ENCODE results near the gene SCFD2. TPM values are rescaled to one million over a fixed set of nuclear protein-coding genes. Genes with fewer than 3 reads are reported as not detected.
A peak's percentile ranks its signal among the peaks of the same experiment; 100 is the strongest.

SCFD2 gene
- total and polyA plus RNA-seq, 2 experiments from 2014 or later = 30.7 to 33.2 TPM

- peak overlapping the region; percentile 8 for H3K4me2 ChIP-seq (ENCODE audit: unreplicated experiment)
- H3K9me3 ChIP-seq (ENCODE audit: low read depth) = no peaks in the 10 kb centered on the region
- no peaks in the 10 kb centered on the region for H4K20me1 ChIP-seq (ENCODE audit: insufficient read depth)
- no peaks in the 10 kb centered on the region for H3K27me3 ChIP-seq (replicated peaks; ENCODE audit: insufficient read depth)
- H3F3A ChIP-seq (ENCODE audit: insufficient read depth) = peaks cover 39% of the 10 kb centered on the region
- H3K9me2 ChIP-seq (ENCODE audit: insufficient read depth) = no peaks in the 10 kb centered on the region
- H3K27ac ChIP-seq = peak overlapping the region; percentile 28
- WGBS, 2 experiments (ENCODE audit: low coverage in 1 of 2, low lambda C conversion rate in 2 of 2, missing lambda C conversion rate in 2 of 2) = 40 to 46% methylated on average over 2 of the region's 2 CpGs
- H3K9ac ChIP-seq = peak overlapping the region; percentile 33; the same call in 1 of the 2 replicates
- no peaks in the 10 kb centered on the region; the same call in 1 of the 2 replicates for H3K79me2 ChIP-seq (ENCODE audit: insufficient read depth)
- H3K4me1 ChIP-seq (ENCODE audit: insufficient read depth) = peaks cover 72% of the 10 kb centered on the region
- H3K36me3 ChIP-seq (ENCODE audit: low read depth) = no peaks in the 10 kb centered on the region
- H3K4me3 ChIP-seq = no peak overlapping the region
- no peak overlapping the region for H2AFZ ChIP-seq
- TF ChIP-seq EZH2phosphoT487 (IDR thresholded peaks at IDR 0.05; ENCODE audit: insufficient read depth, low read depth) (no peak), EZH2 (IDR thresholded peaks at IDR 0.05; ENCODE audit: insufficient read depth, poor library complexity, severe bottlenecking) (no peak)
- peak; percentile 53 for DNase-seq
- in situ Hi-C loops (cut with MboI) = loop anchor here (10.0 to 25.0 kb wide), 4 partner anchors 347 to 1210 kb away; partner anchors contain the start of genes PDGFRA and SCFD2
Observed at GRCh38 chr4:53014881-53015280, 351.0 kb downstream of the SCFD2 start.

- H3K4me2 ChIP-seq (ENCODE audit: unreplicated experiment) = peak overlapping the region; percentile 8
Observed at GRCh38 chr4:53013873-53014775, 351.7 kb downstream of the SCFD2 start.

GRCh38 chr4:53012738-53013137, 353.1 kb downstream of the SCFD2 start:
- in situ Hi-C loops (cut with MboI) = loop anchor here (10.0 to 25.0 kb wide), 4 partner anchors 350 to 1212 kb away; partner anchors contain the start of genes PDGFRA and SCFD2
- H3K79me2 ChIP-seq (ENCODE audit: insufficient read depth) = no peaks in the 10 kb centered on the region; the same call in 1 of the 2 replicates
- H3K4me3 ChIP-seq = peak overlapping the region; percentile 13

More at GRCh38 chr4:53013873-53014775, 351.7 kb downstream of the SCFD2 start:
- Histone ChIP-seq H3K9ac (peak overlapping the region; percentile 33; the same call in 1 of the 2 replicates), H3K4me3 (no peak overlapping the region), H2AFZ (no peak overlapping the region), H3K27ac (peak overlapping the region; percentile 28), H3F3A (ENCODE audit: insufficient read depth) (peaks cover 33% of the 10 kb centered on the region), H3K9me2 (ENCODE audit: insufficient read depth) (no peaks in the 10 kb centered on the region), H3K27me3 (replicated peaks; ENCODE audit: insufficient read depth) (no peaks in the 10 kb centered on the region), H3K9me3 (ENCODE audit: low read depth) (no peaks in the 10 kb centered on the region), H3K79me2 (ENCODE audit: insufficient read depth) (no peaks in the 10 kb centered on the region; the same call in 1 of the 2 replicates), H3K4me1 (ENCODE audit: insufficient read depth) (peaks cover 64% of the 10 kb centered on the region), H3K36me3 (ENCODE audit: low read depth) (no peaks in the 10 kb centered on the region), H4K20me1 (ENCODE audit: insufficient read depth) (no peaks in the 10 kb centered on the region)
- no peak for DNase-seq
- TF ChIP-seq EZH2phosphoT487 (IDR thresholded peaks at IDR 0.05; ENCODE audit: insufficient read depth, low read depth) (no peak), EZH2 (IDR thresholded peaks at IDR 0.05; ENCODE audit: insufficient read depth, poor library complexity, severe bottlenecking) (no peak)
- 91 to 94% methylated on average over 5 of the region's 5 CpGs for WGBS, 2 experiments (ENCODE audit: low coverage in 1 of 2, low lambda C conversion rate in 2 of 2, missing lambda C conversion rate in 2 of 2)
- in situ Hi-C loops (cut with MboI) = loop anchor here (10.0 to 25.0 kb wide), 4 partner anchors 348 to 1211 kb away; partner anchors contain the start of genes PDGFRA and SCFD2

DNA sequence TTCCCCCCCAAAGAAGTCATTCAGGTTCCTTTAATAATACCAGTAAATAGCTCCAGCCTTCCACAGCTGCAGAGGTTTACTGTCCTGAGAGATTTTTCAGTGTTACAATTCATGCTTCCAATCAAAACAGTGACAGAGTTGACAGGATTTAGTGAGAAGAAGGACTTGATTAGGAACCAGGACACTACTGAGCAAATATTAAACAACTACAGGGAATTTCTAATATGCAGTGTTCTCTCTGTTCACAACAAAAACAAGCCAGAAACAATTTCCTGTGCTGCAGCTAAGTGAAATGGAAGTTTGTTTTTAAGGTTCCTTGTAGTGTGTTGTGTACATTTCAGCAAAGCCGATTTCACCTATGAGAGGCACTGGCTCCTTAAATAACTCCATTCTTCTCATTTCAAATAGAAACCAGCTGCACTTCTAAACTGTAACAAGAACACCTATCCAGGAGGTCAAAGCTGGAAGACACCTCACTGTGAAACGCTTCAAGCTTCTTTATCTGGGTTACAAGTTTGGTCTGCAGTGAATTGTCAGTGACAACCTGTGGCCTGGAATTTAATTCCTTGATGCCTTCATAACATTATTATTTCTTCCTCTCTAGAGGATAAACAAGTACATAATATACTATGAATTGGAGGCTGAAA, 354.5 kb downstream of the SCFD2 start:
- no peak overlapping the region for H3K9ac ChIP-seq
- 30 to 33% methylated on average over 2 of the region's 2 CpGs for WGBS, 2 experiments (ENCODE audit: low coverage in 1 of 2, low lambda C conversion rate in 2 of 2, missing lambda C conversion rate in 2 of 2)
- H2AFZ ChIP-seq = no peak overlapping the region
- H3K4me1 ChIP-seq (ENCODE audit: insufficient read depth) = peaks cover 58% of the 10 kb centered on the region
- H3K27me3 ChIP-seq (replicated peaks; ENCODE audit: insufficient read depth) = no peaks in the 10 kb centered on the region
- H3K79me2 ChIP-seq (ENCODE audit: insufficient read depth) = no peaks in the 10 kb centered on the region; the same call in 1 of the 2 replicates
- H3K4me3 ChIP-seq = no peak overlapping the region
- no peak for DNase-seq
- H3K27ac ChIP-seq = no peak overlapping the region
- no peak for TF ChIP-seq EZH2phosphoT487 (IDR thresholded peaks at IDR 0.05; ENCODE audit: insufficient read depth, low read depth)
- TF ChIP-seq EZH2 (IDR thresholded peaks at IDR 0.05; ENCODE audit: insufficient read depth, poor library complexity, severe bottlenecking) = no peak
- H3K9me3 ChIP-seq (ENCODE audit: low read depth) = no peaks in the 10 kb centered on the region
- H3K9me2 ChIP-seq (ENCODE audit: insufficient read depth) = no peaks in the 10 kb centered on the region
- no peaks in the 10 kb centered on the region for H4K20me1 ChIP-seq (ENCODE audit: insufficient read depth)
- peaks cover 24% of the 10 kb centered on the region for H3F3A ChIP-seq (ENCODE audit: insufficient read depth)
- H3K4me2 ChIP-seq (ENCODE audit: unreplicated experiment) = peak overlapping the region; percentile 7
- H3K36me3 ChIP-seq (ENCODE audit: low read depth) = no peaks in the 10 kb centered on the region
- in situ Hi-C loops (cut with MboI) = loop anchor here (10.0 to 25.0 kb wide), 4 partner anchors 351 to 1213 kb away; partner anchors contain the start of genes PDGFRA and SCFD2

More at GRCh38 chr4:53012738-53013137, 353.1 kb downstream of the SCFD2 start:
- TF ChIP-seq EZH2phosphoT487 (IDR thresholded peaks at IDR 0.05; ENCODE audit: insufficient read depth, low read depth) = no peak
- TF ChIP-seq EZH2 (IDR thresholded peaks at IDR 0.05; ENCODE audit: insufficient read depth, poor library complexity, severe bottlenecking) = no peak
- Histone ChIP-seq H3K27me3 (replicated peaks; ENCODE audit: insufficient read depth) (no peaks in the 10 kb centered on the region), H3K27ac (peak overlapping the region; percentile 30), H4K20me1 (ENCODE audit: insufficient read depth) (no peaks in the 10 kb centered on the region), H3F3A (ENCODE audit: insufficient read depth) (peaks cover 33% of the 10 kb centered on the region), H3K9me3 (ENCODE audit: low read depth) (no peaks in the 10 kb centered on the region), H3K4me1 (ENCODE audit: insufficient read depth) (peaks cover 61% of the 10 kb centered on the region), H3K9me2 (ENCODE audit: insufficient read depth) (no peaks in the 10 kb centered on the region), H3K4me2 (ENCODE audit: unreplicated experiment) (peak overlapping the region; percentile 66), H3K9ac (peak overlapping the region; percentile 27; the same call in 1 of the 2 replicates), H2AFZ (peak overlapping the region; percentile 51), H3K36me3 (ENCODE audit: low read depth) (no peaks in the 10 kb centered on the region)
- WGBS, 2 experiments (ENCODE audit: low coverage in 1 of 2, low lambda C conversion rate in 2 of 2, missing lambda C conversion rate in 2 of 2) = 3 to 6% methylated on average over 1 of the region's 1 CpG
- DNase-seq = peak; percentile 47
